ENCODE data around the gene PLPP2.
"Not testable (repeated sequence)": the region's sequence is repeated elsewhere in the genome, so short reads cannot be mapped to it uniquely, and the experiment has no call there.

The PLPP2 gene

GRCh38 chr19:246551-246950, 44.7 kb downstream of the PLPP2 start:
- Histone ChIP-seq H3K27me3 (ENCODE audit: insufficient read depth, low read length, poor library complexity) (no peaks in the 10 kb centered on the region), H2AFZ (ENCODE audit: low read depth, low read length) (no peak overlapping the region), H3K36me3 (ENCODE audit: insufficient read depth, low read length) (no peaks in the 10 kb centered on the region), H3K79me2 (ENCODE audit: insufficient read depth, low read length) (no peaks in the 10 kb centered on the region), H4K20me1 (ENCODE audit: insufficient read depth, low read length) (no peaks in the 10 kb centered on the region), H3K9ac (ENCODE audit: low read depth, low read length) (no peak overlapping the region), H3K4me1 (ENCODE audit: insufficient read depth, low read length) (no peaks in the 10 kb centered on the region), H3K27ac (ENCODE audit: low read length) (no peak overlapping the region), H3K4me2 (ENCODE audit: insufficient read depth, low read length) (no peak overlapping the region), H3K9me3 (ENCODE audit: insufficient read depth, low read length, severe bottlenecking) (no peaks in the 10 kb centered on the region), H3K4me3 (ENCODE audit: low read depth in 1 of 2, low read length in 2 of 2) (no peak overlapping the region)
- TF ChIP-seq CTCF (IDR thresholded peaks at IDR 0.05; ENCODE audit: borderline replicate concordance, extremely low read depth, low read length, poor library complexity, severe bottlenecking) (no peak), EZH2 (IDR thresholded peaks at IDR 0.05; ENCODE audit: borderline replicate concordance, low read depth, low read length, severe bottlenecking) (no peak)
- DNase-seq: peak; percentile 18
- no peak for ATAC-seq (ENCODE audit: insufficient read depth, low read depth)

GRCh38 chr19:245900-246299, 45.3 kb downstream of the PLPP2 start:
- not testable (repeated sequence) for H3K9me3 ChIP-seq (ENCODE audit: insufficient read depth, low read length, severe bottlenecking); H3K36me3 ChIP-seq (ENCODE audit: insufficient read depth, low read length); H3K27me3 ChIP-seq (ENCODE audit: insufficient read depth, low read length, poor library complexity); H3K79me2 ChIP-seq (ENCODE audit: insufficient read depth, low read length); H4K20me1 ChIP-seq (ENCODE audit: insufficient read depth, low read length); H3K27ac ChIP-seq (ENCODE audit: low read length); H3K4me1 ChIP-seq (ENCODE audit: insufficient read depth, low read length)
- ATAC-seq (ENCODE audit: insufficient read depth, low read depth): peak; percentile 40; the same call in 1 of the 3 replicates
- DNase-seq: peak; percentile 12
- peak overlapping the region; percentile 49; the same call in 1 of the 2 replicates for H2AFZ ChIP-seq (ENCODE audit: low read depth, low read length)
- peak overlapping the region; percentile 37; the same call in 1 of the 2 replicates for H3K9ac ChIP-seq (ENCODE audit: low read depth, low read length)
- H3K4me2 ChIP-seq (ENCODE audit: insufficient read depth, low read length): peak overlapping the region; percentile 57; the same call in 1 of the 2 replicates
- H3K4me3 ChIP-seq (ENCODE audit: low read depth in 1 of 2, low read length in 2 of 2): peak overlapping the region in 1 of 2 experiments; percentile 55; a peak in 2 of 4 replicates

GRCh38 chr19:245457-245856, 45.7 kb downstream of the PLPP2 start:
- Histone ChIP-seq H3K4me3 (ENCODE audit: low read depth in 1 of 2, low read length in 2 of 2) (no peak overlapping the region), H3K36me3 (ENCODE audit: insufficient read depth, low read length) (no peaks in the 10 kb centered on the region), H3K79me2 (ENCODE audit: insufficient read depth, low read length) (no peaks in the 10 kb centered on the region), H4K20me1 (ENCODE audit: insufficient read depth, low read length) (no peaks in the 10 kb centered on the region), H3K9me3 (ENCODE audit: insufficient read depth, low read length, severe bottlenecking) (no peaks in the 10 kb centered on the region), H3K4me2 (ENCODE audit: insufficient read depth, low read length) (no peak overlapping the region), H3K27ac (ENCODE audit: low read length) (no peak overlapping the region), H3K4me1 (ENCODE audit: insufficient read depth, low read length) (no peaks in the 10 kb centered on the region), H2AFZ (ENCODE audit: low read depth, low read length) (no peak overlapping the region), H3K9ac (ENCODE audit: low read depth, low read length) (no peak overlapping the region), H3K27me3 (ENCODE audit: insufficient read depth, low read length, poor library complexity) (no peaks in the 10 kb centered on the region)
- ATAC-seq (ENCODE audit: insufficient read depth, low read depth) (no peak), DNase-seq (no peak)
- TF ChIP-seq CTCF (IDR thresholded peaks at IDR 0.05; ENCODE audit: borderline replicate concordance, extremely low read depth, low read length, poor library complexity, severe bottlenecking): no peak
- TF ChIP-seq EZH2 (IDR thresholded peaks at IDR 0.05; ENCODE audit: borderline replicate concordance, low read depth, low read length, severe bottlenecking): no peak

Data from DND-41 (cell line).